NCI-H524 treated with DMSO at 0.1 percent for 48 hours (cell line): ENCODE results near the gene SLC25A19.

ENCODE experiments used
- DNase-seq: peaks from one replicate; lab custom pipeline; 2025; lab: John Stamatoyannopoulos, UW

Gene SLC25A19

GRCh38 chr17:75289115-75289831 is at the start of gene SLC25A19:
Gene SLC25A19, minus strand, starts transcription at chr17:75289433. Its CDS starts 2,669 bp downstream, at chr17:75286764.
- DNase-seq, result peak; percentile 100

GRCh38 chr17:75338335-75338734 is 49.1 kb upstream of the SLC25A19 start:
- no peak for DNase-seq

GRCh38 chr17:75335315-75335714 is 46.1 kb upstream of the SLC25A19 start:
- no peak for DNase-seq

GRCh38 chr17:75334723-75335122 is 45.5 kb upstream of the SLC25A19 start:
- no peak for DNase-seq

GRCh38 chr17:75331671-75332070 is 42.4 kb upstream of the SLC25A19 start:
- no peak for DNase-seq

GRCh38 chr17:75327757-75328156 is 38.5 kb upstream of the SLC25A19 start:
- no peak for DNase-seq

GRCh38 chr17:75326226-75326848 is 37.1 kb upstream of the SLC25A19 start:
- no peak for DNase-seq

- DNase-seq, result no peak
Measured at GRCh38 chr17:75325827-75326225, 36.6 kb upstream of the SLC25A19 start.

- no peak for DNase-seq
Measured at GRCh38 chr17:75325348-75325747, 36.1 kb upstream of the SLC25A19 start.

- no peak for DNase-seq
Measured at GRCh38 chr17:75321506-75321905, 32.3 kb upstream of the SLC25A19 start.

- DNase-seq, result no peak
Measured at GRCh38 chr17:75319904-75320691, 30.9 kb upstream of the SLC25A19 start.

GRCh38 chr17:75318615-75319222 is 29.5 kb upstream of the SLC25A19 start:
- DNase-seq, result no peak

GRCh38 chr17:75318211-75318610 is 29.0 kb upstream of the SLC25A19 start:
- DNase-seq, result no peak

GRCh38 chr17:75317671-75318070 is 28.4 kb upstream of the SLC25A19 start:
- no peak for DNase-seq

- DNase-seq, result no peak
Measured at GRCh38 chr17:75316253-75316652, 27.0 kb upstream of the SLC25A19 start.

- no peak for DNase-seq
Measured at GRCh38 chr17:75315541-75316243, 26.5 kb upstream of the SLC25A19 start.

- no peak for DNase-seq
Measured at GRCh38 chr17:75313941-75314551, 24.8 kb upstream of the SLC25A19 start.

- no peak for DNase-seq
Measured at GRCh38 chr17:75308732-75309629, 19.7 kb upstream of the SLC25A19 start.

GRCh38 chr17:75307957-75308731 is 18.9 kb upstream of the SLC25A19 start:
- DNase-seq, result no peak
